ENCODE measurements around the gene VPREB3. TPM values are rescaled to one million over a fixed set of nuclear protein-coding genes. Genes with fewer than 3 reads are reported as not detected.
A peak's percentile ranks its signal among the peaks of the same experiment; 100 is the strongest.

Gene VPREB3
- total RNA-seq, 1 donor from 2014 or later = 2.1 TPM

DNA sequence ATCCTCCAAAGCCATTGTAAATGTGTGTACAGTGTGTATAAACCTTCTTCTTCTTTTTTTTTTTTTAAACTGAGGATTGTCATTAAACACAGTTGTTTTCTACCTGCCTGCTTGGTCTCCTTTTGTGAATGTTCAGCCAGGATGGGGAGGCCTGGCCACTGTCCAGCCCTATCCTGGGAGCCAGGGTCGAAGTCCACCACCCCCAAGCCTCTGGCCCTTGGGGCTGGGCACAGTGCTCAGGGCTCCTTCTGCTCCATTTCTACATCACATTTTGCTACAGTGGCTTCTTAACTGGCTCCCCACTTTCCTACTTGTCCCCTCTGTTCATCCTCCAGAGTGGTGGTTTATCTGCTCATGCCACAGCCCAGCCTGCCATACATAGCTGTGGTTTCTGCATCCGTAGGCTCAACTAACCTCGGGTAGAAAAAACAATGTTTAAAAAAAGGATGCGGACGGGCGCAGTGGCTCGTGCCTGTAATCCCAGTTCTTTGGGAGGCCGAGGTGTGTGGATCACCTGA, 30.0 kb upstream of the VPREB3 start:
- no peak for DNase-seq (ENCODE audit: low spot score)
- intact Hi-C loops (cut with DNase I) = no loop called here

GRCh38 chr22:23783265-23784150, 29.3 kb upstream of the VPREB3 start:
- no peak for DNase-seq (ENCODE audit: low spot score)
- intact Hi-C loops (cut with DNase I) = no loop called here

DNA sequence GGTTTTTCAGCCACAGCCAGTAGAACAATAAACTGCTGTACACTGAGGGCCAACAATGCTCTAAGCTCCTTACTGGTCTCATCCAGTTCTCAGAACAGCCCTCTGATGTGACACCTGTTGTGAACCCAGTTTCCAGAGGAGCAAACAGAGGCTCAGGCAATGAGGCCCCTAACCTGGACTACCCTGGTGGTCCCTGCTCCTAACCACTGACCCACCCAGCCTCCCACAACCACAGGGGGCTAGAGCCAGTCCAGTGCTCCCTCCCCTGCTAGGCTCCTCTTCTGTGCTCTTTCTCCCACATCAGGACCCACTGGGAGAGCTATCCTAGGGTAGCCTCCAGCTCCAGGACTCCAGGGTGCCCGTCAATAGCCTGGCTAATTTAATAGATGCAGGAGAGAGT, 28.5 kb upstream of the VPREB3 start:
- intact Hi-C loops (cut with DNase I) = no loop called here
- no peak for DNase-seq (ENCODE audit: low spot score)

- intact Hi-C loops (cut with DNase I) = no loop called here
Measured at GRCh38 chr22:23782252-23782651, 28.0 kb upstream of the VPREB3 start.

GRCh38 chr22:23781511-23782183, 27.4 kb upstream of the VPREB3 start:
- intact Hi-C loops (cut with DNase I) = no loop called here
- DNase-seq (ENCODE audit: low spot score) = no peak

More at GRCh38 chr22:23782252-23782651, 28.0 kb upstream of the VPREB3 start:
- no peak for DNase-seq (ENCODE audit: low spot score)

- DNase-seq (ENCODE audit: low spot score) = no peak
- intact Hi-C loops (cut with DNase I) = no loop called here
Measured at GRCh38 chr22:23781065-23781464, 26.8 kb upstream of the VPREB3 start.

DNA sequence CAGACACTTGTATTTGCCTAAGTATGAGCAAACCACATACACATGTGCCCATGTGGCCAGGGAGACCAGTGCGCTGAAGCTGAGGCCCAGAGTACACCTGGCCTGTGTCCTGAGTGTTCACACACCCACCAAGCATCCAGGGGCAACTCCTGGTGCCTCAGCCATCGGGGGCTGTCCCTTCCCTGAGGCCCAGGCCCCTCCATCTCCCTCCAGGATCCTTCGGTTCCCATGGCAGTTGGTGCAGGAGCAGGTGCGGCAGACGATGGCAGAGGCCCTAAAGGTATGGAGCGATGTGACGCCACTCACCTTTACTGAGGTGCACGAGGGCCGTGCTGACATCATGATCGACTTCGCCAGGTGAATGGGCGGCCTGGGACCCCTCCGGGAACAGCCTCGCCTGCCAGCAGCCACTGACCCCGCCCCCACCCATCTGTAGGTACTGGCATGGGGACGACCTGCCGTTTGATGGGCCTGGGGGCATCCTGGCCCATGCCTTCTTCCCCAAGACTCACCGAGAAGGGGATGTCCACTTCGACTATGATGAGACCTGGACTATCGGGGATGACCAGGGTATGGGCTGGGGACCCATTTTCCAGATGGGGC, 26.0 kb upstream of the VPREB3 start:
- DNase-seq (ENCODE audit: low spot score) = no peak

GRCh38 chr22:23779731-23780130, 25.5 kb upstream of the VPREB3 start:
- intact Hi-C loops (cut with DNase I) = no loop called here
- DNase-seq (ENCODE audit: low spot score) = no peak

More for the DNA sequence above, 26.0 kb upstream of the VPREB3 start:
- intact Hi-C loops (cut with DNase I) = no loop called here

GRCh38 chr22:23779083-23779482, 24.9 kb upstream of the VPREB3 start:
- intact Hi-C loops (cut with DNase I) = no loop called here
- DNase-seq (ENCODE audit: low spot score) = no peak

- DNase-seq (ENCODE audit: low spot score) = no peak
- intact Hi-C loops (cut with DNase I) = no loop called here
Measured at GRCh38 chr22:23778577-23778900, 24.3 kb upstream of the VPREB3 start.

DNA sequence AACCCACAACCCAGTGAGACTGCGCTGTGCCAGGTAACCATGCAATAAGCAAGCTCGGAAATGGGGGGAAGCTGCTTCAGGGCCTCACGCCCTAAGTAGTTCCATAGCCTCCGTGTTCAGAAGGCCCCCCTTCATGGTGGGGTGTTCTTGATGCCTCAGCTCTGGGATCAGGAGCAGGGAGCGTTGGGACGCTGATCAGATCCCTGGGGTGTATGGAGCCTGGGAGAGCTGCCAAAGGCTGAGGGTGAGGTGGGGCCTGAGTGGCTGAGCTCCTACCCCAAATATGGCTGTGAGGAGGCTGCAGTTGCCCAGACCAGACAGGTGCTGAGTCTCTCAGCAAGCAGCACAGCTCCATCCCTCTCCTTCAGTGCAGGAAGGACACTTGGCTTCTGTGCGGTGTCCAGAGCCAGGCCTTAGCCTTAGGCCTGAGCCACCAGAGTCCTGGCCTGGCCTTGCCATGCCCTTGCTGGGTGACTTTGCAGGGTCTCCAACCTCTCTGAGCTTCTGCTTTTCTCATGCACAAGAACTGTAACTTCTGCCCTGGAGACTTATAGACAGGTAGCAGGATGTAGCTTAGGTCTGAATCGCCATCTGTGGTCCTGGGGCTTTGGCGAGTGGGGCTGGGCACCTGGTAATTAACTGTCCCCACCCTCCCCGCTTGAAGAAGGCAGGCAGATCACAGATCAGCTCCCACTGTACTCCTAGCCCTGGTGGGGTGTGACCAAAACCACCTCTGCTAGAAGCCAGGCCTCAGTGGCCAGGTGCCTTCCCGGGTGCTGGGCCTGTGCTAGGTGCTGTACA, 23.8 kb upstream of the VPREB3 start:
- intact Hi-C loops (cut with DNase I) = no loop called here
- DNase-seq (ENCODE audit: low spot score) = peak; percentile 84

DNA sequence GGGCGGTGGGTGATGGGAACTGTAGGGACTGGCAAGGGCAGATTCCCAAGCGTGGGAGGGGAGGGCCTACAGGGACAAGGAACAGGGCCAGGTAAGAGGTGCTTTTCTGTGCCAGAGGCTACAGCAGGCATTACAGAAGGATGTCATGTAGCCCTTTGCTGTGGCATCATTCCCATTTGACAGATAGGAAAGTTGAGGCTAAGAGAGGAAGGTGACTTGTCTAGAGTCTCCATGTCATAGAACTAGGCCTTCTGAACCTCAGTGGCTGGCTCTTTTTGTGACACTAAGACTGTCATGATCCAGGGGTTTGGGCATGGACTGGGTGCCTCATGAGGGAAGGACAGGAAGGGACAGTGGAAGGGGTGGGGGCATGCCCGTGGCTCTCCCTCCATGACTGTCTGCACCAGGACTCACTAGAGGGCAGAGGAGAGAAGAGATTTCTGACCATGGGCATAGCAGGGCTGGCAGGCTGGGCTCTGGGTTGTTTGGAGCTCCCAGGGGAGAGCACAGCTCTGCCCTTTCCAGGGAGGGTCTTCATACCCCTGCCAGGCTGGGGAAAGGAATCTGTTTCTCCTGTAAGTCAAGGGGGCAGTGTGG, 21.7 kb upstream of the VPREB3 start:
- no peak for DNase-seq (ENCODE audit: low spot score)
- intact Hi-C loops (cut with DNase I) = no loop called here

DNA sequence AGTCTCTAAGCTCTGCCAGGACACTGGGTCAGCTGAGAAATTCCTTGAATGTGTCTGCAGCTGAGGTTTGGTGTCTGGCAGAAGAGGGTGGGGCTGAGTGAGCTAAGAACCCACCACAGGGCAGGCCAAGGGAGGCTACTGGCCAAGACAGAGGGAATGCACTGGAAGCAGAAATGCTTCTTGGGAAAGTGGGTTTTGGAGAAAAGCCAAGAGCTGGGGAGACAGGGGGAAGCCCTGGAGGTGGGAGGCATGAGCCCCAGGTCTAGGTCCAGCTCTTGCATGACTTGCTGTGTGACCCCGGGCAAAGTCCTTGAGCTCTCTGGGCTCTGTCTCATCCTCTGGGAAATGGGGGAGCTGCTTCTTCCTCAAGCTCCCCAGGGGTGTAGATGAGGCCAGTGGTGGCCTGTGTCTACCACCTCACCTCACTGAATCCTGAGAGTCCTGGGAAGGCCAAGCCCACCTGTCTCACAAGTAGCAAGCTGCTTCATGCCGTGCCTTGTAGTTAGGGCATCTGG, 20.8 kb upstream of the VPREB3 start:
- intact Hi-C loops (cut with DNase I) = no loop called here
- DNase-seq (ENCODE audit: low spot score) = no peak

DNA sequence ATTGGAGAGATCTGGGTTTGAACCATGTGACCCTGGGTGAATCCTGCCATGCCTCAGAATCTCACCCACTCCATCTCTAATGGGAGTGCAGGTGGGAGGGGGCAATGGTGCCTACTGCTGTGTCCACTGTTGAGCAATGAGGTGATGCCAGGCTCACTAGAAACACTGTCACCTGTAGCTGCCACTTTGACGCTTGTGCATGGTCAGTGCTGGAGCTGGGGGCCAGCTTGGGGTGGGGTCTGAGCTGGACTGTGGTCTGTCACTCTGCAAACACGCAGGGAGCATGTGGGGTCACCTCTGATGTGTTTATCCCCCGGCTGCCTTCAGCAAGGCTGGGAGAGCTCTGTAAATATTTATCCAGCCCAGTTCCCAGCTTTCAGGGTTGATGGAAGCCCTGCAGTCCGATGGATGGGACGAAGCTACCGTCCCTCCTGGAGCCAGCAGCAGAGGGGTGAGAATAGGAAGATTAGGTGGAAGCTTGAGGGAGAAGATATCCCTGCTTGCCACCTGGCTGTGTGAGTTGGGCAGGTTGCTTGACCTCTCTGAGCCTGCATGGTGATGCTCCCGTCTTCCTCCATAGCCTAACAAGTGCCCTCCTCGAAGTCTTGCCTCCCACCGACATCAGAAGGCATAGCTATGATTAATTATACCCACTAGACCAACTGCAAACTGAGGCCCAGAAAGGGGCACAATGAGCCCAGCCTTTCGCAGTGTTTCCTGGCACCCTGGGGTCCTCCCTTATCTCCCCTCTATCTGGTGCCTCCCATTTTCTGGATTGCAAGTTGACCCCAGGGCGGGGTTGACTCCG, 20.1 kb upstream of the VPREB3 start:
- intact Hi-C loops (cut with DNase I) = no loop called here
- DNase-seq (ENCODE audit: low spot score) = no peak

GRCh38 chr22:23773483-23774113, 19.4 kb upstream of the VPREB3 start:
- no peak for DNase-seq (ENCODE audit: low spot score)

DNA sequence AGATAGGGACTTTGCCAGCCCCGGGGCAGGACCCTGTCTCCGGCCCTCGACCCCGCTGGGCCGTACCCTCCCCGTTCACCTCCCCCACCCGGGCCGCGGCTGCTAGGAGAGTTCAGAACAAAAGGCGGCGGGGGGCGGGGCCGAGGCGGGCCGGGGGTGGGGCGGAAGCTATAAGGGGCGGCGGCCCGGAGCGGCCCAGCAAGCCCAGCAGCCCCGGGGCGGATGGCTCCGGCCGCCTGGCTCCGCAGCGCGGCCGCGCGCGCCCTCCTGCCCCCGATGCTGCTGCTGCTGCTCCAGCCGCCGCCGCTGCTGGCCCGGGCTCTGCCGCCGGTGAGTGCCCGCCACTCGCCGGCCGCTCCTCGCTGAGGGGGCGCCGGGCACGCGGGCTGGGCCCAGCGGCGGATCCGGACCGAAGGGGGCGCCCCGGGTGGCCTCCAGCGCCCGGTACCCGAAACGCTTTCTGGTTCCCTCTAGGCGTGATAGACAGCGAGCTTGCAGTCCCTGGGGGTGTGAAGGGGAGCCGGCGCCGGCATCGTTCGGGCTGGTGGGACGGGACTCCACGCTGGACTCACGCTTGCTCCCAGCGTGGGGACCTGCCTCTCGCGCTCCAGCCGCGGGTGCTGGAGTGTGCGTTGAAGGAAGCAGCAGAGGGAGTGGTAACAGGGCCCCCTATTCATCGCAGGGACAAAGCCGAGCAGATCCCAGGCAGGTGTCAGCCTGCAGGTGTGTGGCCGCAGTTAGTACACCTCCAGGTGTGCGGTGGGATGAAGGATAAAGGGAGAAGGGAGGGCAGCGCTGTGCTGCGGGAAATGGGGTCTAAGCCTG, 18.6 kb upstream of the VPREB3 start, which contains the start of gene MMP11:
Gene MMP11 (plus strand): TSS at position 201 of the 825 bp plus-strand sequence. CDS start 22 bp downstream, at position 223.
- no peak for DNase-seq (ENCODE audit: low spot score)
- intact Hi-C loops (cut with DNase I) = no loop called here

More at GRCh38 chr22:23773483-23774113, 19.4 kb upstream of the VPREB3 start:
- intact Hi-C loops (cut with DNase I) = no loop called here

DNA sequence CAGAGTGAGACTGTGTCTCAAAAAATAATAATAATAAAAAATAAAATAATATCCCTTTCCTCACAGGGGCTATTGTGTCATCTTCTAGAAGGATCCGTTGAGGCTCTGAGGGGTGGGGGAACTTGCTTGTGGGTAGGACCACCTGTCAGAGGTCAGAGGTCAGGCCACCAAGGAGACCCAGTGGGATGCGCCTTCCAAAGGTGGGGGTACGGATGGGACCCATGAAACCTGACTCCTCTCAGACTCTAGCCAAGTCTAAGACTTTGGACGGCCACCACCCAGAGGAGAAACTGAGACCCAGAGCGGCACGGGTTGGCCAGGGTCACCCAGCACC, 18.1 kb upstream of the VPREB3 start:
- no peak for DNase-seq (ENCODE audit: low spot score)
- intact Hi-C loops (cut with DNase I) = no loop called here
